Chondrocyte (in vitro differentiated cells): Measurements from ENCODE around the gene WDSUB1. TPM values are rescaled to one million over a fixed set of nuclear protein-coding genes. Genes with fewer than 3 reads are reported as not detected.

ENCODE experiments used
- DNase-seq: peaks from one replicate; pipeline ENCODE4 v3.0.0; 2021; ENCODE audit warnings: mixed read lengths, low spot score
- H3K27ac Mint-ChIP-seq: one replicate; pipeline ENCODE4 v1.8.0; 2021; ENCODE audit warnings: mild to moderate bottlenecking, moderate library complexity, mixed read lengths; ENCODE audit not compliant: unreplicated experiment
- H3K27me3 Mint-ChIP-seq: 2 replicates; pipeline ENCODE4 v1.8.0; 2021; ENCODE audit warnings: low read depth, mixed read lengths
- H3K36me3 Mint-ChIP-seq: 2 replicates; pipeline ENCODE4 v1.8.0; 2021; ENCODE audit warnings: low read depth, mixed read lengths
- H3K4me1 Mint-ChIP-seq: 2 replicates; pipeline ENCODE4 v1.8.0; 2021; ENCODE audit warnings: low read depth, mild to moderate bottlenecking, mixed read lengths
- H3K4me3 Mint-ChIP-seq: one replicate; pipeline ENCODE4 v1.8.0; 2021; ENCODE audit warnings: mild to moderate bottlenecking, moderate library complexity, mixed read lengths; ENCODE audit not compliant: unreplicated experiment
- H3K9me3 Mint-ChIP-seq: 2 replicates; pipeline ENCODE4 v1.8.0; 2021; ENCODE audit warnings: low read depth, mixed read lengths
- total RNA-seq: library from RNA; stranded (reverse); gene quantifications from 3 replicates; pipeline ENCODE4 v1.2.1, GENCODE V29; 2021
- TF ChIP-seq, protein P1 (sequence below): fragments of 200-600 bp; sonication (generic); IDR thresholded peaks from 2 replicates; pipeline ENCODE4 v1.5.0; 2021; ENCODE audit warnings: antibody characterized with exemption, mild to moderate bottlenecking, moderate library complexity

Gene WDSUB1
- total RNA-seq, 1 donor from 2014 or later: 9.3 TPM

DNA sequence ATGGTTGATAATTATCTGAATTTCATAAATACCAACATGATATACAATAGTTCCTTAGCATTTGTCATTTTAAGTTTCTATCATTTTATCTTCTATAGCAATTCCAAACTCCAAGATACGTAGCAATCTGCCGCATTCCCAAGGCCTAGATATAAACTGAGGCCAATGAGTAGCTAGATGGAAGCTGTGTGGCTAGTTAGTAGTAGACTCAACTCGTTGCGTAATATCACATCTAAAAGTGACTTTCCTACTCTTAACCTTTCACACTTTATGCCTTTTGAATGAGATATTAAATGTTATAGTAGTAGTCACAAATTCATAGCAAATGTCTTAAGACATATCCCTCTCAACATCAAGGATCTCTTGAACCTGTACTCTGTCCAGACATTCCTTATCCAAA is 33.6 kb downstream of the WDSUB1 start:
- Mint-ChIP-seq H3K36me3 (peaks cover 7% of the 10 kb centered on the region), H3K27me3 (no peaks in the 10 kb centered on the region), H3K27ac (no peak overlapping the region), H3K4me3 (no peak overlapping the region), H3K4me1 (peaks cover 8% of the 10 kb centered on the region), H3K9me3 (no peaks in the 10 kb centered on the region)
- TF ChIP-seq, protein P1, sequence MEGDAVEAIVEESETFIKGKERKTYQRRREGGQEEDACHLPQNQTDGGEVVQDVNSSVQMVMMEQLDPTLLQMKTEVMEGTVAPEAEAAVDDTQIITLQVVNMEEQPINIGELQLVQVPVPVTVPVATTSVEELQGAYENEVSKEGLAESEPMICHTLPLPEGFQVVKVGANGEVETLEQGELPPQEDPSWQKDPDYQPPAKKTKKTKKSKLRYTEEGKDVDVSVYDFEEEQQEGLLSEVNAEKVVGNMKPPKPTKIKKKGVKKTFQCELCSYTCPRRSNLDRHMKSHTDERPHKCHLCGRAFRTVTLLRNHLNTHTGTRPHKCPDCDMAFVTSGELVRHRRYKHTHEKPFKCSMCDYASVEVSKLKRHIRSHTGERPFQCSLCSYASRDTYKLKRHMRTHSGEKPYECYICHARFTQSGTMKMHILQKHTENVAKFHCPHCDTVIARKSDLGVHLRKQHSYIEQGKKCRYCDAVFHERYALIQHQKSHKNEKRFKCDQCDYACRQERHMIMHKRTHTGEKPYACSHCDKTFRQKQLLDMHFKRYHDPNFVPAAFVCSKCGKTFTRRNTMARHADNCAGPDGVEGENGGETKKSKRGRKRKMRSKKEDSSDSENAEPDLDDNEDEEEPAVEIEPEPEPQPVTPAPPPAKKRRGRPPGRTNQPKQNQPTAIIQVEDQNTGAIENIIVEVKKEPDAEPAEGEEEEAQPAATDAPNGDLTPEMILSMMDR: no peak
- no peak for DNase-seq

DNA sequence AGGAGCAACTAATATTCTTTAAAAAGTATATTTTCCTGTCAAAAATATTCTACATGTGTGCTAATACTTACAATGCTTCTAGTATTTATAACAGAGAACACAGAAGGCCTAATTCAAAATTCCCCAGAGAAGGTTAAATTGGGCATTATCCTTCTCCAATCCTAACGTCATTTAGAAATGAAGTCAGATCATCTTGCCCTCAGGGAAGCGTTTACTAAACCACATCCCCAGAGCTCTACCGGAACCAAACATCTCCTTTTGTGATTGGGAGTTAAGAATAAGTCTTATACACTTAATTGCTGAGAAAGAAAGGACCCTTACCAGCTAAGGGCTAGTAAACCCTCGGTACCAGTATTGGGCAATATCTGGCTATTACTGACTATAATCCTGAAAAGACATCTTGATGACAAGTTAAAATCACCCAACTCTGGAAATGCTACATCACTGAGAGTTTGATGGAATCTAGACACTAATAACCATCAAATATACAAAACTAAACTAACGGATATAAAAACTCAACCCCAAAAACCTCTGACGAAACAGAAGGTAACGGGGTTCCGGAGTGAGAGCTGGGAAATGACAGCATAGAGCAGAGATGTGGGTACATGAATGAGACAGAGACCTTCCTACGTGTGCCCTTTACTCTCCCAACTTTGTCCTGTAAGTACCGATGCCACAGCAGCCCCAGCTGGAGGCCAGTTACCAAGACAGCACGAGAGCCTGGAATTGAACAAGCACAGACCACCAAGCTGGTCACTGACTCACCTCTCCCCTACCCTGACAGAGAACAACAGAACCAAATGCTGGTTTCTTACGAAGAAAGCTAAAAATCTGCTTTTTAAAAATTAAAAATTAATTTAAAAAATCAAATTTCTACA is 35.0 kb downstream of the WDSUB1 start:
- Mint-ChIP-seq H3K4me3 (no peak overlapping the region), H3K9me3 (peaks cover 4% of the 10 kb centered on the region), H3K36me3 (peaks cover 14% of the 10 kb centered on the region), H3K27ac (no peak overlapping the region), H3K27me3 (no peaks in the 10 kb centered on the region), H3K4me1 (peaks cover 8% of the 10 kb centered on the region)
- no peak for DNase-seq
- TF ChIP-seq, protein P1: no peak

DNA sequence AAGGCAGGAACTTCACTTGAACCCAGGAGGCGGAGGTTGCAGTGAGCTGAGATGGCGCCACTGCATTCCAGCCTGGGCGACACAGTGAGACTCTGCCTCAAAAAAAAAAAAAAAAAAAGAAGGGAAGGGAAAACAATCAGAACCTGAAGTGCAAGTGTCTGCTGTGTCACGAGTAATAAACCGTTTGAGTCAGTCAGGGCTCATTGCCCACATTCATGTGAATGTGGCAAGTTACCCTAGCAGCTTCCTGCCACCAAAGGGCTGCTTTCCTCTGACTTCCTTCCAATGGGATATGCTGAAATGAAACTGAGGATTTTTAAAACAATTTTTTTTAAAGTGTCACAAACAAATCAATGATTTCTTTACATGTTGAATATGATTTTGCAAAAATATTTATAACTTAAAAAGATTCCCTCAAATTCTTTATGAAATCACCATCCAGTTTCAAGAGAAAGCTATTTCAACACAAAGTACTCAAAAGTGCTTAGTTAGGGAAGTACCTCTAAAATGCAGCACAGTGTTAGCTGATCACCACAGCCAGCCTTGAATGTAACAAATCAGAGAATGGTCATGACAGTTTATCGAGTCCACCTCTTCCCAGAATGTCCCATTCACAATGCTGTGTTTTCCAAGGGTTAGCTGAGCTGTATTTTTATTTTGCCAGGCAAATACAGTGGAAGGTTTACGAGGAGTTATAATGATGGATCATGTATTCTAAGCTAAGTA is 36.4 kb downstream of the WDSUB1 start:
- Mint-ChIP-seq H3K27me3 (no peaks in the 10 kb centered on the region), H3K4me3 (no peak overlapping the region), H3K27ac (no peak overlapping the region), H3K36me3 (peaks cover 19% of the 10 kb centered on the region), H3K9me3 (peaks cover 12% of the 10 kb centered on the region), H3K4me1 (peaks cover 8% of the 10 kb centered on the region)
- DNase-seq: no peak
- TF ChIP-seq, protein P1: no peak

DNA sequence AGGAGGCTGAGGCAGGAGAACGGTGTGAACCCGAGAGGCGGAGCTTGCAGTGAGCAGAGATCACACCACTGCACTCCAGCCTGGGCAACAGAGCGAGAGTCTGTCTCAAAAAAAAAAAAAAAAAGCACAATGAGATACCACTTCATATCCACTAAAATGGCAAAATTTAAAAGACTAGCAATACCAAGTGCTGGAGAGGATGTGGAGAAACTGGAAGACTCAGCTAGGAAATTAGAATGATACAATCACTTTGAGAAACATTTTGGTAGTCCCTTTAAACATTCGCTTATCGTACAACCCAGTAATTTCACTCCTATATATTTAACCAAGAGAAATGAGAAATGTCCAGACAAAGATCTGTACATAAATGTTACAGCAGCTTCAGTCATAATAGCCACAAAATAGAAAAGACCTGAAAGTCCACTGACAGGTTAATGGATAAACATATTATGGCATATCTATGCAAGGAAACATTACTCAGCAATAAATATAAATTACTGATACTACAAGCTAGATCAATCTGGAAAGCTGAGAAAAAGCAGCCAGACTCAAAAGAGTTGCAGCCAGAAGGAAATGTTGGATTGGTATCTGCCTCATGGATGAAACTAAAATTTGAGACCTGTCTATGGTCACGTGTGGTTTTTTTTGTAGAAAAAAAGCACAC is 40.0 kb downstream of the WDSUB1 start:
- Mint-ChIP-seq H3K27me3 (no peaks in the 10 kb centered on the region), H3K4me1 (peaks cover 15% of the 10 kb centered on the region), H3K9me3 (peaks cover 17% of the 10 kb centered on the region), H3K4me3 (no peak overlapping the region), H3K27ac (no peak overlapping the region), H3K36me3 (peaks cover 28% of the 10 kb centered on the region)
- DNase-seq: no peak
- TF ChIP-seq, protein P1: no peak

DNA sequence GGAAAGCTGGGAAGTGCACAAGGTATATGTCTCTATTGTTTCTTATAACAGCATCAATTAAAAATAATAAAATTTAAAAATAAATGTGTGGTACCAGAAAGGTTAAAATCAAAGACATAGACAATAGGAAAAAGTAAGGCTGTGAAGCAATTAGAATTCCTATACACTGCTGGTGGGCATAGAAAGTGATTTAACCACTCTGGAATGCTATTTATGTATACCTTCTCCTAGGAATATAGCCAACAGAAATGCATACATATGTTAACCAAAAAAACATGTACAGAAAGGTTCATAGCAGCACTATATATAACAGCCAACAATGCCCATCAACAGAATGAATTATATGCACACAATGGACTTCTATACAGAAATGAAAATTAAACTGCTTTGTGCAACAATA is 43.0 kb downstream of the WDSUB1 start:
- no peak overlapping the region for H3K4me3 Mint-ChIP-seq
- TF ChIP-seq, protein P1: no peak
- no peak overlapping the region for H3K27ac Mint-ChIP-seq
- peaks cover 40% of the 10 kb centered on the region for H3K36me3 Mint-ChIP-seq
- H3K9me3 Mint-ChIP-seq: peaks cover 17% of the 10 kb centered on the region
- H3K4me1 Mint-ChIP-seq: peaks cover 15% of the 10 kb centered on the region
- no peaks in the 10 kb centered on the region for H3K27me3 Mint-ChIP-seq
- DNase-seq: no peak
